IMR-90 (cell line): ENCODE data around the gene MBD2. TPM values are rescaled to one million over a fixed set of nuclear protein-coding genes. Genes with fewer than 3 reads are reported as not detected.

Source experiments
- ATAC-seq: fragments of 200-7000 bp; cut with Tn5 transposase; 2 replicates; pipeline ENCODE4 v1.9.1; 2020; ENCODE audit warnings: low read depth, mild to moderate bottlenecking, moderate library complexity
- BruUV-seq: library from RNA; stranded (reverse); fragments of 400-500 nt; replicated peaks from 2 replicates; lab custom pipeline; 2021; lab: Mats Ljungman, UMichigan
- CTCF ChIA-PET: fragments of 300-600 bp; formaldehyde crosslinking; extraction: SDS; loops from one replicate; lab custom pipeline; 2021; ENCODE audit warnings: antibody characterized with exemption; lab: Yijun Ruan, JAX
- POLR2A ChIA-PET: fragments of 300-600 bp; sonication (Branson Sonifier 250); formaldehyde crosslinking; loops from one replicate; lab custom pipeline; 2022; ENCODE audit warnings: antibody characterized with exemption; ENCODE audit not compliant: unreplicated experiment; lab: Charles Lee
- DNase-seq: peaks from one replicate; pipeline ENCODE4 v3.0.0; 2013
- H2AFZ ChIP-seq: replicated peaks from 2 replicates; pipeline ENCODE3; 2013; ENCODE audit warnings: low read length, mild to moderate bottlenecking; ENCODE audit not compliant: poor library complexity
- H2AK5ac ChIP-seq: 2 replicates; pipeline ENCODE4 v1.6.1; 2013; ENCODE audit warnings: low read depth, low read length, inconsistent platforms
- H2AK9ac ChIP-seq: replicated peaks from 2 replicates; pipeline ENCODE3; 2013; ENCODE audit warnings: mild to moderate bottlenecking, low read depth, low read length, moderate library complexity; ENCODE audit not compliant: poor library complexity
- H2BK120ac ChIP-seq: 2 replicates; pipeline ENCODE4 v1.6.1; 2013; ENCODE audit warnings: low read depth, low read length, inconsistent platforms
- H2BK15ac ChIP-seq: 3 replicates; pipeline ENCODE4 v1.6.1; 2013; ENCODE audit warnings: low read depth, low read length, inconsistent platforms
- H2BK20ac ChIP-seq: 2 replicates; pipeline ENCODE4 v1.6.1; 2013; ENCODE audit warnings: low read depth, mild to moderate bottlenecking, inconsistent platforms, low read length, moderate library complexity
- H2BK5ac ChIP-seq: 2 replicates; pipeline ENCODE4 v1.6.1; 2013; ENCODE audit warnings: mild to moderate bottlenecking, low read depth, low read length, inconsistent platforms; ENCODE audit not compliant: poor library complexity, severe bottlenecking
- H3K14ac ChIP-seq: replicated peaks from 2 replicates; pipeline ENCODE4 v1.6.1; 2013; ENCODE audit warnings: low read depth, low read length, inconsistent platforms
- H3K18ac ChIP-seq: 2 replicates; pipeline ENCODE4 v1.6.1; 2013; ENCODE audit warnings: low read depth, low read length, control low read depth
- H3K23ac ChIP-seq: 2 replicates; pipeline ENCODE4 v1.6.1; 2013; ENCODE audit warnings: low read depth, low read length, inconsistent platforms
- H3K27ac ChIP-seq: 2 replicates; pipeline ENCODE4 v1.5.1; 2013; ENCODE audit warnings: mild to moderate bottlenecking, control low read depth, low read length; ENCODE audit not compliant: insufficient read depth
- H3K27me3 ChIP-seq: 2 replicates; pipeline ENCODE4 v1.6.1; 2013; ENCODE audit warnings: low read length; ENCODE audit not compliant: control insufficient read depth, insufficient read depth
- H3K36me3 ChIP-seq: 2 replicates; pipeline ENCODE4 v1.6.1; 2013; ENCODE audit warnings: low read length, mixed read lengths; ENCODE audit not compliant: control insufficient read depth, insufficient read depth
- H3K4ac ChIP-seq: 2 replicates; pipeline ENCODE4 v1.6.1; 2013; ENCODE audit warnings: low read depth, low read length, inconsistent platforms
- H3K4me1 ChIP-seq: 2 replicates; pipeline ENCODE4 v1.6.1; 2013; ENCODE audit warnings: low read length, mixed read lengths; ENCODE audit not compliant: control insufficient read depth, insufficient read depth
- H3K4me2 ChIP-seq: 2 replicates; pipeline ENCODE4 v1.6.1; 2013; ENCODE audit warnings: low read depth, mild to moderate bottlenecking, control low read depth, low read length, moderate library complexity
- H3K4me3 ChIP-seq: 2 replicates; pipeline ENCODE4 v1.5.1; 2013; ENCODE audit warnings: low read depth, mild to moderate bottlenecking, control low read depth, low read length, moderate library complexity; ENCODE audit not compliant: insufficient read depth
- H3K56ac ChIP-seq: 2 replicates; pipeline ENCODE4 v1.6.1; 2013; ENCODE audit warnings: low read length, inconsistent platforms; ENCODE audit not compliant: insufficient read depth; ENCODE audit errors: extremely low read depth
- H3K79me1 ChIP-seq, 2 experiments: 2 replicates each; pipeline ENCODE4 v1.6.1; 2013; ENCODE audit warnings: low read length in 2 of 2, inconsistent platforms in 1 of 2, low read depth in 1 of 2
- H3K9ac ChIP-seq: 2 replicates; pipeline ENCODE4 v1.6.1; 2013; ENCODE audit warnings: low read depth, low read length, control low read depth
- H3K9me1 ChIP-seq: 2 replicates; pipeline ENCODE4 v1.6.1; 2013; ENCODE audit warnings: low read length, inconsistent platforms; ENCODE audit not compliant: insufficient read depth
- H3K9me3 ChIP-seq: 2 replicates; pipeline ENCODE4 v1.6.1; 2013; ENCODE audit warnings: low read length; ENCODE audit not compliant: control insufficient read depth, insufficient read depth
- H4K20me1 ChIP-seq: 2 replicates; pipeline ENCODE4 v1.6.1; 2013; ENCODE audit warnings: low read length, inconsistent platforms; ENCODE audit not compliant: insufficient read depth
- H4K5ac ChIP-seq: 2 replicates; pipeline ENCODE4 v1.6.1; 2013; ENCODE audit warnings: mild to moderate bottlenecking, low read depth, low read length, control low read depth
- H4K8ac ChIP-seq, 2 experiments: 2 replicates each; pipeline ENCODE4 v1.6.1; 2013; ENCODE audit warnings: low read depth in 2 of 2, low read length in 2 of 2, control low read depth in 1 of 2, inconsistent platforms in 1 of 2
- H4K91ac ChIP-seq: 2 replicates; pipeline ENCODE4 v1.6.1; 2013; ENCODE audit warnings: low read depth, low read length, inconsistent platforms; ENCODE audit not compliant: insufficient read depth
- RFX5 ChIP-seq: IDR thresholded peaks from 2 replicates; pipeline ENCODE4 v1.8.0; 2012; ENCODE audit warnings: low read depth, mild to moderate bottlenecking, low read length, moderate library complexity
- WGBS, 2 experiments: methylation state at CpG; one replicate each; pipeline versions ENCODE4 v1.1.5 to v1.1.7; 2013; ENCODE audit warnings: missing lambda C conversion rate in 2 of 2; ENCODE audit not compliant: insufficient read length in 1 of 2; ENCODE audit errors: extremely low coverage in 2 of 2; 5-methylcytosine and 5-hydroxymethylcytosine counted together
- dilution Hi-C: fragments of 300-500 bp; cut with HindIII; formaldehyde crosslinking; loops from one replicate; pipeline ENCODE4 v1.14.3; 2018; ENCODE audit warnings: low sequenced_read_pairs; ENCODE audit not compliant: unreplicated experiment
- in situ Hi-C: fragments of 300-500 bp; cut with MboI; formaldehyde crosslinking; loops from 3 replicates; pipeline ENCODE4 v1.14.3; 2019; ENCODE audit warnings: low sequenced_read_pairs, inconsistent platforms, mixed read lengths
- intact Hi-C: fragments of 100-400 bp; cut with micrococcal nuclease; formaldehyde crosslinking; loops from 2 replicates; pipeline ENCODE4 v1.10.0; 2022
- polyA plus RNA-seq, 3 experiments: library from polyadenylated mRNA; depleted of rRNA; stranded (reverse); fragments of >200 nt; gene quantifications; 2 replicates each; pipeline ENCODE4 v1.2.3, GENCODE V29; 2012; ENCODE audit warnings: low replicate concordance in 1 of 3
- total RNA-seq: library from RNA; depleted of rRNA; stranded (reverse); fragments of >200 nt; gene quantifications from 2 replicates; pipeline ENCODE4 v1.2.3, GENCODE V29; 2012

MBD2 gene
- total and polyA plus RNA-seq, 2 of the 4 experiments (the other 2 are of a cell fraction): 9.7 to 29.5 TPM

DNA sequence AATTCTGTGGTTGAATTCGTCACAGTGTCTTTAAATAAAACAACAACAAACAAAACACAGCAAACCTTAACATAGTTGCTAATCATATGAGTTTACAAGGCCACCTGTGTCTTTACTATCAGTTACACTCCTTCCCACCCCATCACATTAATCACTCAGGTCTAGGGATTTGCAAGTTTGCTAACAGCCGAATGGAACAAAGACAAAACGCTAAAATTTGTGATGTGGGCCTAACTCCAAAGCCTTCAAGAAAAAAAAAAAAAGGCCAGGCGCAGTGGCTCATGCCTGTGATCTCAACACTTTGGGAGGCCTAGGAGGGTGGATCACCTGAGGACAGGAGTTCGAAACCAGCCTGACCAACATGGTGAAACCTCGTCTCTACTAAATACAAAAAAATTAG is 44.3 kb upstream of the MBD2 start:
- no peak overlapping the region for H2BK15ac ChIP-seq
- in situ Hi-C loops (no loop called here), dilution Hi-C loops (no loop called here), intact Hi-C loops (loop anchor here (1.0 to 5.0 kb wide), 2 partner anchors 44 to 121 kb away; partner anchors contain the start of gene MBD2)
- H3K27me3 ChIP-seq: no peaks in the 10 kb centered on the region
- H3K4me1 ChIP-seq: no peaks in the 10 kb centered on the region
- no peak overlapping the region for H3K18ac ChIP-seq
- H4K20me1 ChIP-seq: no peaks in the 10 kb centered on the region
- DNase-seq: no peak
- no peak for TF ChIP-seq RFX5
- H4K5ac ChIP-seq: peak overlapping the region; percentile 39
- ATAC-seq: no peak
- no peaks in the 10 kb centered on the region for H3K36me3 ChIP-seq
- POLR2A ChIA-PET: no interaction called here
- peak overlapping the region; percentile 66 for H3K4me3 ChIP-seq
- peak overlapping the region; percentile 64 for H3K4ac ChIP-seq
- H3K9me3 ChIP-seq: no peaks in the 10 kb centered on the region
- H2BK120ac ChIP-seq: peak overlapping the region; percentile 37; the same call in 1 of the 2 replicates
- H3K79me1 ChIP-seq: peaks cover 14% of the 10 kb centered on the region in 2 experiments
- no peak overlapping the region for H3K23ac ChIP-seq
- peak overlapping the region; percentile 53 to 82 for H4K8ac ChIP-seq
- H3K27ac ChIP-seq: peak overlapping the region; percentile 1
- peak overlapping the region; percentile 64 for H3K14ac ChIP-seq
- H2BK20ac ChIP-seq: peak overlapping the region; percentile 36; the same call in 1 of the 2 replicates
- CTCF ChIA-PET: interaction anchor here (1.5 kb wide), 1 partner anchor 14 kb away, joined by 3 read pairs; no protein-coding TSS in a partner anchor
- no peak overlapping the region for H2AK9ac ChIP-seq
- peak overlapping the region; percentile 10 for H4K91ac ChIP-seq
- peak overlapping the region; percentile 94 for H2AFZ ChIP-seq
- H3K4me2 ChIP-seq: peak overlapping the region; percentile 9
- no CpG with 5 or more reads among the region's 6 CpGs for WGBS, 2 experiments
- no peak overlapping the region for H2BK5ac ChIP-seq
- peak overlapping the region; percentile 57; the same call in 1 of the 2 replicates for H2AK5ac ChIP-seq
- no TSS peak for BruUV-seq
- peak overlapping the region; percentile 2; the same call in 1 of the 2 replicates for H3K56ac ChIP-seq
- no peak overlapping the region for H3K9ac ChIP-seq
- H3K9me1 ChIP-seq: no peaks in the 10 kb centered on the region; the same call in 1 of the 2 replicates
